H9 (cell line): ENCODE measurements around the gene INSIG1. TPM values are rescaled to one million over a fixed set of nuclear protein-coding genes. Genes with fewer than 3 reads are reported as not detected.

Source experiments
- DNase-seq: peaks from one replicate; pipeline ENCODE4 v3.0.0-alpha.2; 2017
- H2AFZ ChIP-seq: one replicate; pipeline ENCODE4 v1.6.1; 2013; ENCODE audit warnings: mild to moderate bottlenecking, low read length, control low read depth, moderate library complexity
- H2AK5ac ChIP-seq: 2 replicates; pipeline ENCODE4 v1.6.1; 2013; ENCODE audit warnings: low read length, control low read depth, mixed read lengths; ENCODE audit not compliant: insufficient read length
- H2BK120ac ChIP-seq: one replicate; pipeline ENCODE4 v1.6.1; 2013; ENCODE audit warnings: low read depth, mild to moderate bottlenecking, low read length, control low read depth, inconsistent platforms; ENCODE audit not compliant: poor library complexity, severe bottlenecking
- H2BK12ac ChIP-seq: 2 replicates; pipeline ENCODE4 v1.6.1; 2013; ENCODE audit warnings: low read length, control low read depth, mixed read lengths, low read depth; ENCODE audit not compliant: insufficient read length
- H2BK15ac ChIP-seq: 2 replicates; pipeline ENCODE4 v1.6.1; 2013; ENCODE audit warnings: low read depth, low read length, control low read depth
- H2BK20ac ChIP-seq: one replicate; pipeline ENCODE4 v1.6.1; 2013; ENCODE audit warnings: low read depth, mild to moderate bottlenecking, low read length, control low read depth, inconsistent platforms; ENCODE audit not compliant: poor library complexity, severe bottlenecking
- H2BK5ac ChIP-seq: 2 replicates; pipeline ENCODE4 v1.6.1; 2013; ENCODE audit warnings: low read length, control low read depth, mixed read lengths; ENCODE audit not compliant: insufficient read length
- H3K14ac ChIP-seq: 2 replicates; pipeline ENCODE4 v1.6.1; 2013; ENCODE audit warnings: low read length, control low read depth; ENCODE audit not compliant: insufficient read depth
- H3K18ac ChIP-seq: 2 replicates; pipeline ENCODE4 v1.6.1; 2013; ENCODE audit warnings: low read depth, mild to moderate bottlenecking, mixed read lengths, low read length, control low read depth; ENCODE audit not compliant: insufficient read length
- H3K23ac ChIP-seq: 2 replicates; pipeline ENCODE4 v1.6.1; 2013; ENCODE audit warnings: low read length, control low read depth, mixed read lengths, low read depth; ENCODE audit not compliant: insufficient read length
- H3K23me2 ChIP-seq: 2 replicates; pipeline ENCODE4 v1.6.1; 2013; ENCODE audit warnings: low read depth, mild to moderate bottlenecking, mixed read lengths, low read length, control low read depth; ENCODE audit not compliant: insufficient read length, poor library complexity, severe bottlenecking
- H3K27ac ChIP-seq: 2 replicates; pipeline ENCODE4 v1.5.1; 2013; ENCODE audit warnings: low read length, control low read depth, mixed read lengths, low read depth; ENCODE audit not compliant: insufficient read length
- H3K27me3 ChIP-seq: 2 replicates; pipeline ENCODE4 v1.6.1; 2013; ENCODE audit warnings: low read length, control low read depth, inconsistent platforms; ENCODE audit not compliant: insufficient read depth
- H3K4ac ChIP-seq: 2 replicates; pipeline ENCODE4 v1.6.1; 2013; ENCODE audit warnings: low read depth, mild to moderate bottlenecking, control low read depth, inconsistent platforms, low read length, moderate library complexity
- H3K4me1 ChIP-seq: 2 replicates; pipeline ENCODE4 v1.6.1; 2013; ENCODE audit warnings: low read length, control low read depth, inconsistent platforms; ENCODE audit not compliant: insufficient read depth
- H3K4me2 ChIP-seq: 2 replicates; pipeline ENCODE4 v1.6.1; 2013; ENCODE audit warnings: low read length, control low read depth, mixed read lengths; ENCODE audit not compliant: insufficient read length, insufficient read depth
- H3K56ac ChIP-seq: 2 replicates; pipeline ENCODE4 v1.6.1; 2013; ENCODE audit warnings: low read depth, mild to moderate bottlenecking, mixed read lengths, low read length, control low read depth; ENCODE audit not compliant: insufficient read length
- H3K79me1 ChIP-seq: 2 replicates; pipeline ENCODE4 v1.6.1; 2013; ENCODE audit warnings: low read depth, mild to moderate bottlenecking, moderate library complexity, low read length, control low read depth, inconsistent platforms; ENCODE audit not compliant: insufficient read depth, poor library complexity, severe bottlenecking
- H3K79me2 ChIP-seq: 2 replicates; pipeline ENCODE4 v1.6.1; 2013; ENCODE audit warnings: low read length, control low read depth, inconsistent platforms; ENCODE audit not compliant: insufficient read depth
- H3K9ac ChIP-seq: 2 replicates; pipeline ENCODE4 v1.6.1; 2013; ENCODE audit warnings: low read length, control low read depth, mixed read lengths; ENCODE audit not compliant: insufficient read length; ENCODE audit errors: extremely low read depth
- H3K9me3 ChIP-seq: one replicate; pipeline ENCODE4 v1.6.1; 2013; ENCODE audit warnings: low read depth, low read length, inconsistent platforms; ENCODE audit not compliant: control insufficient read depth
- H3T11ph ChIP-seq: one replicate; pipeline ENCODE4 v1.6.1; 2013; ENCODE audit warnings: mild to moderate bottlenecking, low read length, control low read depth, inconsistent platforms
- H4K20me1 ChIP-seq: one replicate; pipeline ENCODE4 v1.6.1; 2013; ENCODE audit not compliant: control insufficient read depth, insufficient read length, insufficient read depth
- H4K5ac ChIP-seq: 2 replicates; pipeline ENCODE4 v1.6.1; 2013; ENCODE audit warnings: low read depth, mild to moderate bottlenecking, mixed read lengths, low read length, control low read depth; ENCODE audit not compliant: insufficient read length
- H4K8ac ChIP-seq: replicated peaks from 2 replicates; pipeline ENCODE4 v1.6.1; 2013; ENCODE audit warnings: low read length, control low read depth, mixed read lengths, low read depth; ENCODE audit not compliant: insufficient read length
- H4K91ac ChIP-seq: 2 replicates; pipeline ENCODE4 v1.6.1; 2013; ENCODE audit warnings: low read depth, mild to moderate bottlenecking, moderate library complexity, mixed read lengths, low read length, control low read depth; ENCODE audit not compliant: insufficient read length
- H3K27ac Mint-ChIP-seq, 3 experiments: 2 replicates in 2 of 3; 3 replicates in 1 of 3; pipeline ENCODE4 v1.8.0; 2020 to 2021; ENCODE audit warnings: mixed read lengths in 3 of 3, mild to moderate bottlenecking in 1 of 3, moderate library complexity in 1 of 3
- H3K27me3 Mint-ChIP-seq: 2 replicates; pipeline ENCODE4 v1.8.0; 2021; ENCODE audit warnings: low read depth, mild to moderate bottlenecking, moderate library complexity, mixed read lengths
- H3K36me3 Mint-ChIP-seq, 3 experiments: 2 replicates in 2 of 3; 3 replicates in 1 of 3; pipeline ENCODE4 v1.8.0; 2020 to 2021; ENCODE audit warnings: low read depth in 3 of 3, mixed read lengths in 3 of 3; ENCODE audit not compliant: insufficient read depth in 1 of 3
- H3K4me1 Mint-ChIP-seq, 2 experiments: 2 replicates each; pipeline ENCODE4 v1.8.0; 2020; ENCODE audit warnings: mixed read lengths in 2 of 2
- H3K4me3 Mint-ChIP-seq, 2 experiments: 2 replicates in 1 of 2; 3 replicates in 1 of 2; pipeline ENCODE4 v1.8.0; 2020 to 2021; ENCODE audit warnings: mild to moderate bottlenecking in 2 of 2, mixed read lengths in 2 of 2, moderate library complexity in 1 of 2
- H3K9me3 Mint-ChIP-seq, 2 experiments: 2 replicates in 1 of 2; 3 replicates in 1 of 2; pipeline ENCODE4 v1.8.0; 2020; ENCODE audit warnings: mild to moderate bottlenecking in 2 of 2, mixed read lengths in 2 of 2, moderate library complexity in 1 of 2
- WGBS: extraction: QIAGEN DNeasy Blood & Tissue Kit; methylation state at CpG from one replicate; pipeline ENCODE4 v1.1.7; 2013; ENCODE audit warnings: missing lambda C conversion rate, low lambda C conversion rate, mixed read lengths; ENCODE audit not compliant: insufficient read length; ENCODE audit errors: extremely low coverage; 5-methylcytosine and 5-hydroxymethylcytosine counted together
- total RNA-seq: library from RNA; stranded (reverse); gene quantifications from 2 replicates; pipeline ENCODE4 v1.2.1, GENCODE V29; 2021
- TF ChIP-seq, protein P1 (sequence below): fragments of 200-600 bp; sonication (generic); conservative IDR thresholded peaks from 3 replicates; pipeline ENCODE4 v1.8.0; 2021; ENCODE audit warnings: antibody characterized with exemption, mild to moderate bottlenecking

INSIG1 gene
- total RNA-seq, 1 experiment from 2014 or later, result 23.3 TPM

DNA sequence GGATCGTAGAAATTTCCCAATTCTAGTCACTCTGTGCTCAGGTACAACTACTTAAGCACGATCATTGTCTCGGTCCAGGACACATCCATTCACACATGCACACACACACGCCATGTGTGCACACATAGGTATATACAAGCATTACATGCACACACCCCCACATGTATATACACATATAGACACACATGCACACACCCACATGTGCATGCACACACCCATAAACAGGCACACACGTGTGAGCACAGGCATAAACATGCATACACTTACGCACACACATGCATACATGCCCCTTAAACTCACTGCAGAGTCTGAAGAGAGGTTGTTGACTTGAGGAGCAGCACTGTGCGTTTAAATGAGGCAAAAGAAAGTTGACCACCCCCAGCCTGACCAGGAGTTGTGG, 32.5 kb upstream of the INSIG1 start:
- no peaks in the 10 kb centered on the region for H4K20me1 ChIP-seq
- no peak overlapping the region for H3K27ac ChIP-seq
- no peak overlapping the region for H3K9ac ChIP-seq
- no peak overlapping the region for H2AK5ac ChIP-seq
- H3K4me2 ChIP-seq, result no peak overlapping the region
- H4K5ac ChIP-seq, result no peak overlapping the region
- no peaks in the 10 kb centered on the region for H3K9me3 ChIP-seq
- H3K4me3 Mint-ChIP-seq, result no peak overlapping the region
- H2BK12ac ChIP-seq, result no peak overlapping the region
- H3K9me3 Mint-ChIP-seq, result no peaks in the 10 kb centered on the region
- no peak overlapping the region for H2BK15ac ChIP-seq
- no peak overlapping the region for H3K23ac ChIP-seq
- no peaks in the 10 kb centered on the region for H3K79me1 ChIP-seq
- H3K4me1 Mint-ChIP-seq, result peaks cover 6 to 9% of the 10 kb centered on the region in 2 experiments; a peak in 3 of 4 replicates
- no peaks in the 10 kb centered on the region for H3K27me3 ChIP-seq
- H2BK20ac ChIP-seq, result no peak overlapping the region
- no peaks in the 10 kb centered on the region for H3K79me2 ChIP-seq
- H4K91ac ChIP-seq, result no peak overlapping the region
- DNase-seq, result no peak
- no peak overlapping the region for H3K14ac ChIP-seq
- H3K23me2 ChIP-seq, result no peaks in the 10 kb centered on the region
- peaks cover 5% of the 10 kb centered on the region for H3K27me3 Mint-ChIP-seq
- H2BK120ac ChIP-seq, result no peak overlapping the region
- no CpG with 5 or more reads among the region's 7 CpGs for WGBS
- TF ChIP-seq, protein P1, sequence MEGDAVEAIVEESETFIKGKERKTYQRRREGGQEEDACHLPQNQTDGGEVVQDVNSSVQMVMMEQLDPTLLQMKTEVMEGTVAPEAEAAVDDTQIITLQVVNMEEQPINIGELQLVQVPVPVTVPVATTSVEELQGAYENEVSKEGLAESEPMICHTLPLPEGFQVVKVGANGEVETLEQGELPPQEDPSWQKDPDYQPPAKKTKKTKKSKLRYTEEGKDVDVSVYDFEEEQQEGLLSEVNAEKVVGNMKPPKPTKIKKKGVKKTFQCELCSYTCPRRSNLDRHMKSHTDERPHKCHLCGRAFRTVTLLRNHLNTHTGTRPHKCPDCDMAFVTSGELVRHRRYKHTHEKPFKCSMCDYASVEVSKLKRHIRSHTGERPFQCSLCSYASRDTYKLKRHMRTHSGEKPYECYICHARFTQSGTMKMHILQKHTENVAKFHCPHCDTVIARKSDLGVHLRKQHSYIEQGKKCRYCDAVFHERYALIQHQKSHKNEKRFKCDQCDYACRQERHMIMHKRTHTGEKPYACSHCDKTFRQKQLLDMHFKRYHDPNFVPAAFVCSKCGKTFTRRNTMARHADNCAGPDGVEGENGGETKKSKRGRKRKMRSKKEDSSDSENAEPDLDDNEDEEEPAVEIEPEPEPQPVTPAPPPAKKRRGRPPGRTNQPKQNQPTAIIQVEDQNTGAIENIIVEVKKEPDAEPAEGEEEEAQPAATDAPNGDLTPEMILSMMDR, result no peak
- H4K8ac ChIP-seq, result no peak overlapping the region
- H3K4ac ChIP-seq, result no peak overlapping the region
- H3K56ac ChIP-seq, result no peak overlapping the region
- no peak overlapping the region for H3K27ac Mint-ChIP-seq
- peaks cover 0 to 4% (median 1%) of the 10 kb centered on the region in 3 experiments; a peak in 2 of 7 replicates for H3K36me3 Mint-ChIP-seq
- no peaks in the 10 kb centered on the region for H3K4me1 ChIP-seq
- H3T11ph ChIP-seq, result no peak overlapping the region
- no peak overlapping the region for H3K18ac ChIP-seq
- H2BK5ac ChIP-seq, result no peak overlapping the region
- no peak overlapping the region for H2AFZ ChIP-seq
